ENCODE measurements around the gene NR6A1.
"Not testable (repeated sequence)": the region's sequence is repeated elsewhere in the genome, so short reads cannot be mapped to it uniquely, and the experiment has no call there.

Gene NR6A1

GRCh38 chr9:124776618-124776953 is 5.5 kb upstream of the NR6A1 start:
- DNase-seq, result no peak

- DNase-seq, result peak; percentile 91 to 92
These were observed 3.2 kb upstream of the NR6A1 start for GRCh38 chr9:124774129-124774978.

GRCh38 chr9:124773473-124774128 is 2.5 kb upstream of the NR6A1 start:
- DNase-seq, result no peak

DNA sequence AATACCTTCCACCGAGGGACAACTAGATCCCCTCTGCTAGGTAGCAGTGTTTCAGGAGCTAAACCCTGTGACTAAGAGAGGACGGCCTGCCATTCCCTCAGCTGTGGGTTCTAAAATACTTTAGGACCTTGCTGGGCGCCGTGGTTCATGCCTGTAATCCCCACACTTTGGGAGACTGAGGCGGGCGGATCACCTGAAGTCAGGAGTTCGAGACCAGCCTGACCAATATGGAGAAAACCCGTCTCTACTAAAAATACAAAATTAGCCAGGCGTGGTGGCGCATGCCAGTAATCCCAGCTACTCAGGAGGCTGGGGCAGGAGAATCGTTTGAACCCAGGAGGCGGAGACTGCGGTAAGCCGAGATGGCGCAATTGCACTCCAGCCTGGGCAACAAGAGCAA is 1.8 kb upstream of the NR6A1 start:
- DNase-seq, result not testable (repeated sequence)

- DNase-seq, result peak; percentile 52 to 55
These were observed 962 bp upstream of the NR6A1 start for GRCh38 chr9:124771867-124772679.

GRCh38 chr9:124770359-124771020 is 621 bp downstream of the NR6A1 start:
- DNase-seq, result peak in 1 of 2 donors; percentile 19

DNA sequence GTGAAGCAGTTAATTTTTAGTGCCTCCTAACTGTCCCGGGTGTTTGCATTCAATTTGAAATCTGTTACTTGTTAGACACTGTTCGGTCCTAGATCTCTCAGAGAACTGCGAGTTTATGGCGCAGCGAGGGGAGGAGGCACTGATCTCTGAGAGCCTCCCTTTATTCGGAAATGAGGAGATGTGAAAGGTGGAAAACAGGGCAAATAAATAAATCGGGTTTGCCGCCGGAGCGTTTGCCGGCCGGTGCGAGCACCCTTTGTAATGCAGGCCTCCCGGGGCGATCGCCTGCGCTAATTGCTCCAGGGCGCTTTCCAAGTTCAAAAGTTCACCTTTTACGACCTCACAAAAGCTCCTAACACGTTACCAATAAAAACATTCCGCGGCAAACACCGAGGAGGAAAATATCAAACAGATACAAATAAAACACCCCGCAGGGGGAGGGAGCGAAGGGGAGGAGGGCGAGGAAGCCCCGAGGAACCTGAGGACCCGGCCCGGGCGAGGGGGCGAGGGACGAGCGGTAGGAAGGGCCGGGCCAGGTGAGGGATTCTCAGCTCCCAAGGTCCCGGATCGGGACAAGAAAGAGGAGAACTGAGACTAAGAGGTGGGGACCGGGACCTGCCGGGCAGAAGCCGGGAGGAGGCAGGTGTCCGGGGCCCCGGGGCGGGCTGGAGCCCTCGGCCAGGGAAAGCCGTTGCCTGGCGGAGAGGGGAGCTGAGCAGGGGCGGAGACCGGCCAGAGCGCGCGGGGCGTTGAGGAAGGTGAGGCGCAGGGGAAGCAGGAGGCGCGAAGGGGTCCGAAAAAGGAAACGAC is 1.4 kb downstream of the NR6A1 start:
- peak in 1 of 2 donors; percentile 31 for DNase-seq

GRCh38 chr9:124768750-124769548 is 2.2 kb downstream of the NR6A1 start:
- DNase-seq, result no peak

DNA sequence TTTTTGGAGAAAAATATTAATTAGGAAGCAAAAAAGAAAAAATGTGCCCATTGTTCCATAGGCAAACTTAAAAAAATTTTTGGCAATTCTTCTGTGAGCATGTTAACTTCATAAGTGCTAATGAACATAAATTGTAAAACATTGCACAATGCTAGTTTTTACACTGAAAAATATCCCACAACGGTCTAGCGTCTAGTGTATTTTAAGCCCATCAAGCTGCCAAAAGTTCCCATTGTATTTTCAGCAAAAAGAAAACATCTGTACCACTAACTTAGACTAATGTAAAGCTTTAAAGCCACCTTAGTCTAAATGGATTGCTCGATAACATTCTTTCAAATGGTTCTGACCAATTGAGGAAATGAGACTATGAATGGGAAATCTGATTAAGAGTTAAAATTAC is 2.8 kb downstream of the NR6A1 start:
- DNase-seq, result no peak

DNA sequence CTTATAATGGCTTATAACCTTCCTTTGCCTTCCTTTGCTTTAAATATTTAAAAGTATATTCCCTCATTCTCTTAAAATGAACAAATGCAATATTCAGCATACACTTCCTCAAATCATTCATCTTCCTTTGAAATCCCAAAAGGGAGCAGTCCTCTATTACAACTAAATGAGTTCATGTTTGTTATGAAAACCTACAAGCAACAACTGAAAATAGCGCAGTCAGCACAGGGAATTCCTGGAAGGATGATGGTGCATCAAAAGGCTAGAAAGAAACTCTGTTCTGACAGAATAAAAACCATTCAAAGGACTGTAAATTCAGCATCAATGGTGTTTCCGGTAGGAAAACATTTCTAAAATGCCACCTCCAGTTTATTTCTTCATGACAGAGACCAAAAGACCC is 3.3 kb downstream of the NR6A1 start:
- DNase-seq, result no peak

DNA sequence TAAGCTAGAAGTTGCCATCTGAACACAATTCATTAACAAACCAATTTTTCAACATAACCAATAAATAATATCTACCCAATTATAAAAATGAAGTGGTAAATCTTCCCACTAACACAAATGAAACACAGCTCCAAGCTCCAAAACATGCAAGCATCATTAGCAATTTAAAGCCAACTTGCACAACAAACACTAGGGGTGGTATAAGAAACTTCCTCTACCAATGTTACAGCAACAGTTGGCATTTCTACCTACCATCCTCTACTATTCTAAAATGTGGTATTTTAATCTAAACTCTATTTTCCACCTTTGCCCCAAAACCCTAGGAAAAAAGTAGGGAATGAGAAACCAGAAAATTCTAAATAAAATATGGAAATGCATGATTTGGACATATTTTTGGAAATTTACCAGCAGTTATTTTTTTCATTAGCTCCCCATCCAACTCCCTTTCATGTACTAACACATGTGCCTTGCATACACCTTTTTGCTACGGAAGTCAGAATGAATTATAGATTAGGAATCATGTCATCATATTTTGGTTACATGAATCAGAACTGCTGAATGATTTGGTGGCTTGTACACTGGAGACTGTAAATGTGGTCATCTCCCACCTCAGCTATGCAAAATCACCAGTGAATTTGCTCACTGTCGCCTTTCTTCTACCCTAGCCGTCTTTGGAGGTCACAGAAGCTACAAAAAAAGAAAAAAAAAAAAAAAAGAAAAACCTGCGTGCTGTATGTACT is 4.1 kb downstream of the NR6A1 start:
- DNase-seq, result no peak

DNA sequence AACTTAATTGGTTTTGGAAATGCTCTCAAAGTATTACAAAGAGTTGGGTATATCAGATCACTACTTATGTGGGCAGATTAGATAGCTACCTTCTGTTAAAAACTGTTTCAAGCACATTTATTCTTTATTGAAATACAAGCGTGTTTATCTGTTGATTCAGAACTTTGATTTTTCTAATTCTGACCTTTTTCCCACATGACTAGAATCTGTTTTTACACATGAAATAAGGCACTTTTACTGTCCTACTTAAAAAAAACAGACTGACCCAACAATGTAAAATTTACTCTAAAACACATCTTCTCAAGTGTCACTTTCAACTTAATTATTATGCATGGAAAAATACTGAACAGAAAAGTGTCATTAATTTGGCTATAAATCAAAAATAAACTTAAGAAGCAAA is 4.8 kb downstream of the NR6A1 start:
- DNase-seq, result no peak

DNA sequence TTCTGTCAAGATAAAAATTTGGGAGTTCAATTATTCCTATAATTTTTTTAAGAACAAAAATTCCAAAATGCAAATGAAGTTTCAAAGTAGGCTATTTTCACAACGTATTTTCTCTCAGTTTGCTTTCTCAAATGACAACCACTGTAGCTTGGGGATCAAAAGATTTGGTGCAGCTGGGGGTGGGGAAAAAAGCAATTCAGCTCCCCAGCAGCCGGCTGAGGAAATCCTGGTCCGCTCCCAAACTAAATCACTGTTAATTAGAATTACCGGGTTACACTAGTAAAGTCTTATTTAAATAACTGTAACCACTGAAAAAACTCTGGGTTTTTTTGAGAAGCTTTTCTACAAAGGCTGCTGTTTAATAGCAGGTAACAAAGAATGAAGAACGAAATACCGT is 5.7 kb downstream of the NR6A1 start:
- no peak for DNase-seq

GRCh38 chr9:124764774-124765438 is 6.2 kb downstream of the NR6A1 start:
- no peak for DNase-seq

DNA sequence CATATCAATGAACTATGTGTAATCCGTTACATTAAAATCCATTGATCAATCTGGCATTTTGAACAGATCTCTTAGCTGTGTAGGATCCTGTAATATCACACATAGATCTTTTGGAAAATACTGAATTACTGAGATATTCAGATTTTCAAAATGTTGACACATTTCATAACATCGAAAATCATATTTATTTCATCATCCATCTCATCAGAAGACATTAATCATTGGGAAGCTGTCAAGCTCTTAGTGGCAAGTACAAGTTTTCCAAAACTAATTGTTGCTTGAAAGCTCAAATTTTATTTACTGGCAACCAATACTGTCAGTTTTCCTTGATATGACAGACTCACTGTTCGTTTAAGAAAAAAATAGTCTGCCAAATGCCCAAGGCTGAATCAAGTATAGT is 8.5 kb downstream of the NR6A1 start:
- DNase-seq, result no peak

DNA sequence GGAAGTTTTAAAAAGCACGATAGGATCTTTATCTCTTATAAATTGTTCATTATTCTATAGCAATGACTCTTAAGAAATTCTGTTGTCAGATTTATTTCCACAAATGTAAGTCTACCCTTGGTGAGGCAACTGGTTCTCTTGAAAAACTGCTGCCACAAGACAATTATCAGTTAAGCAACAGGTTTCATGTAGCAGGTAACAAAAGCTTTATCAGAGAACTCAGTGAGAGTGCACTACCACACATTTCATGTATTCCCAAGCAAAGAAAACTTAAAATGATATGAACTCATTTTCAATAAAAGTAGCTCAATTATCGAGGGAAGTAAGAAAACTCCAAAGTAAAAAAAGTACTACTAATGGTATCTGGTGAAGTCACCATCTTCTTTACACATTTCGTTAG is 9.4 kb downstream of the NR6A1 start:
- no peak for DNase-seq

GRCh38 chr9:124761196-124761595 is 9.9 kb downstream of the NR6A1 start:
- DNase-seq, result no peak

DNA sequence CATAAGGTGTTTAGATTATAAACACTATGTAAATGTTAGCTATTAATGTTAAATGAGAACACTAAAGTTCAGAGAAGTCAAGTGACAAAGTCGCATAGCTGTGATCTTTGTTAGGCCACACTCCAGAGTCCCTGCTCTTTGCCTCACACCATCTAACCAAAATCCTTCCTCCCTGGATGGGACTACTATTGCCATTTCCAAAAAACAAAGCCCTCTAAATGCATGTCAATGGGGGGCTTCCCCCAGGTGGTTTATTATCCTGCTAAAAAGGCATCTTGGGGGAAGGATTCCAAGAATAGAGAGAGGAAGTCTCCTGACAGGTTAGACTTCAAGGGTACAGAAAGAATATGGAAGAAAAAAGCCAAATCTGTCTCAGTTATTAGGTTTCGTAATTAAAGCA is 10.4 kb downstream of the NR6A1 start:
- DNase-seq, result no peak

GRCh38 chr9:124759327-124759726 is 11.8 kb downstream of the NR6A1 start:
- no peak for DNase-seq

DNA sequence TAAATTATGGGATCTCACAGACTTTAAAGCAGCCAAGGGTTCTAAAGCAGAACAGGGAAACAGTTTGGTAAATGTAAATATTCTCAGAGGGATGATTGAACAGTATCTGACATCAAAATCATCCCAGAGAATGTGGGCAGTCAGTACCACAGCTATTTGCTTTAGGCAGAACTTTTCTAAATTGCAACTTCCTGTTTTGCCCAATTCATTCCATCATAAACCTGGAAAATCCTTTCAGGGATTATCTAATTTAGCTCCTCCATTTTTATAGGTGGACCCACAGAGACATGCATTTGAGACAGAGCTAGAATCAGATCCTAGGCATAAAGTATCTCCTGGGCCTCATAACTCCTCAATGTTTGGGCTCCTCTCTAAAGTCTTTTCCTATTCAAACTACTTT is 12.4 kb downstream of the NR6A1 start:
- no peak for DNase-seq

All from stimulated activated CD4-positive, alpha-beta T cell treated with anti-CD3 and anti-CD28 coated beads, Interleukin-2, amount 100 ng/mL, for 24 hours (primary cell).